ENCODE data around the gene RXRA.

Gene RXRA

GRCh38 chr9:134339183-134339806, 13.0 kb downstream of the RXRA start:
- no peak for DNase-seq

- no peak for DNase-seq
These were observed 14.4 kb downstream of the RXRA start for GRCh38 chr9:134340475-134341160.

GRCh38 chr9:134341306-134341705, 15.1 kb downstream of the RXRA start:
- peak in 1 of 2 donors; percentile 11 for DNase-seq

GRCh38 chr9:134341929-134342745, 15.9 kb downstream of the RXRA start:
- DNase-seq: no peak

GRCh38 chr9:134342746-134343115, 16.5 kb downstream of the RXRA start:
- no peak for DNase-seq

GRCh38 chr9:134343637-134344036, 17.4 kb downstream of the RXRA start:
- no peak for DNase-seq

- DNase-seq: peak; percentile 32 to 66
These were observed 18.0 kb downstream of the RXRA start for GRCh38 chr9:134344068-134344799.

GRCh38 chr9:134344800-134345310, 18.6 kb downstream of the RXRA start:
- no peak for DNase-seq

GRCh38 chr9:134345737-134346136, 19.5 kb downstream of the RXRA start:
- DNase-seq: no peak

GRCh38 chr9:134346151-134346550, 19.9 kb downstream of the RXRA start:
- DNase-seq: no peak

GRCh38 chr9:134346840-134347583, 20.8 kb downstream of the RXRA start:
- no peak for DNase-seq

- DNase-seq: no peak
These were observed 21.7 kb downstream of the RXRA start for GRCh38 chr9:134347996-134348395.

GRCh38 chr9:134348404-134349155, 22.3 kb downstream of the RXRA start:
- DNase-seq: no peak

GRCh38 chr9:134349936-134350335, 23.7 kb downstream of the RXRA start:
- no peak for DNase-seq

- no peak for DNase-seq
These were observed 24.2 kb downstream of the RXRA start for GRCh38 chr9:134350416-134350994.

- no peak for DNase-seq
These were observed 25.4 kb downstream of the RXRA start for GRCh38 chr9:134351606-134352176.

GRCh38 chr9:134352247-134352933, 26.1 kb downstream of the RXRA start:
- no peak for DNase-seq

- no peak for DNase-seq
These were observed 27.3 kb downstream of the RXRA start for GRCh38 chr9:134353539-134353938.

- DNase-seq: no peak
These were observed 28.9 kb downstream of the RXRA start for GRCh38 chr9:134355158-134355557.
